ENCODE measurements around the gene SIRPB1.
"Not testable (repeated sequence)": the region's sequence is repeated elsewhere in the genome, so short reads cannot be mapped to it uniquely, and the experiment has no call there.

Gene SIRPB1

GRCh38 chr20:1588533-1589460, 31.0 kb downstream of the SIRPB1 start:
- no peak for DNase-seq

- no peak for DNase-seq
These were observed 31.9 kb downstream of the SIRPB1 start for GRCh38 chr20:1587781-1588532.

DNA sequence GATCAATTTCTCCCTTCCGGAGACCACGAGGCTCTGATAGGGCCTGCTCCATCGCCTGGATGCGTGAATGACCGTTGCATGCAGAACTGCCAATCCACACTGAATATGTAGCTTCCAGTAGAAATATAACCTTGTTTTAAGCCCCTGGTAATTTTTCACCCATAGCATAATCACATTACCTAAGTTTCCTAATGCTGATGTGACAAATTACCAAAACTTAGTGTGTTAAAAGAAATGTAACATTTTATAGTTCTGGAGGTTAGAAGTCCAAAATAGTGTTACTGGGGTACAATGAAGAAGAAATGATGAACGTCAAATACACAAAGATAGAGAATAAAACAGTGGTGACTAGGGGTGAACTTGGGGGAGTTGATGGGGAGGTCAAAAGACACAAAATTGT, 40.3 kb downstream of the SIRPB1 start:
- DNase-seq = no peak

DNA sequence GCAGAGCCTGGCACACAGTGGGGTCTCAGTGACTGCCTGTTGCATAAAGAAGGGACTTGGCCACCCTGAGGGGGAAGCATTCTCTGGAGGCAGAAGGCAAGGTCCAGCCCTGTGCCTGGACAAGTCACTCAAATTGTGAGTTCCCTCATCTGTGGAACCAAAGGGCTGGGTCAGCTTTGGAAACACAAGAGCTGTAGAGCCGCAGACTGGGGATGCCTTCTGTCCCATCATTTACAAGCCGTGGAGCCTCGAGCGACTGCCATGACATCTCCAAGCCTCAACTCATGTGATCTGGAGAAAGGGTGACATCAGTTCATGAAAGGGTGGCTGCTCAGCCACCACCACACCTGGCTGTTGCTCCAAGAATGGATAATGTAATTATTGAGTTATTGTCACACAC, 41.9 kb downstream of the SIRPB1 start:
- no peak for DNase-seq

- DNase-seq = not testable (repeated sequence)
These were observed 42.5 kb downstream of the SIRPB1 start for GRCh38 chr20:1577313-1577712.

DNA sequence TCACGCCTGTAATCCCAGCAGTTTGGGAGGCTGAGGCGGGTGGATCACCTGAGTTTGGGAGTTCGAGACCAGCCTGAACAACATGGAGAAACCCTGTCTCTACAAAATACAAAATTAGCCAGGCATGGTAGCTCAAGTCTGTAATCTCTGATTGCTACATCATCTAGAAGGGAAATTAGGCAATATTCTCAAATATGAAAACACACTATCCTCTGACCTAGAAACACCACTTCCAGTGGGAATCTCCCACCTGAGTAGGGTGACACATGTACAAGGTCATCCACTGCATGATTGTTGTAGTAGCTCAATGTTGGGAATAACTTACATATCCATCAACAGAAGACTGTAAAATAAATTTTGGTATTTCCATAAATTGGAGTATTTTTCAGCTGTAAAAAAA, 43.2 kb downstream of the SIRPB1 start:
- no peak for DNase-seq

DNA sequence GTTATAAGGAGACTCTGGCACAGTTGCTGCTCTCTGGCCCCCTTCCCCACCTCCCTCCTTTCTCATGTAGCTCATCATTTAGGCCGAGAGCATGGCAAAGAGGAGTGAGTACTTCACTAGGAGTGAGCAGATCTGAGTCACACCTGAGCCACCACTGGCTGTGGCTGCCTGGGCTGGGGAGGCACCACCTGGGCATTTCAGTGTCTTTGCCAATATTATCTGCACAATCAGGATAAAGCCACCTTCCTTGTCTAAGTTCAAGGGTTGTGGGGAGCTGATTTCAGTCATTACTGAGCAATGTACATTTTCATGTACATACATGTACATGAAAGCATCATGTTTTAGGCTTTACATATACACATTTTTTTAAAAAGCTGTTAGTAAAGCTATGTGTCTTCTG, 43.8 kb downstream of the SIRPB1 start:
- not testable (repeated sequence) for DNase-seq

DNA sequence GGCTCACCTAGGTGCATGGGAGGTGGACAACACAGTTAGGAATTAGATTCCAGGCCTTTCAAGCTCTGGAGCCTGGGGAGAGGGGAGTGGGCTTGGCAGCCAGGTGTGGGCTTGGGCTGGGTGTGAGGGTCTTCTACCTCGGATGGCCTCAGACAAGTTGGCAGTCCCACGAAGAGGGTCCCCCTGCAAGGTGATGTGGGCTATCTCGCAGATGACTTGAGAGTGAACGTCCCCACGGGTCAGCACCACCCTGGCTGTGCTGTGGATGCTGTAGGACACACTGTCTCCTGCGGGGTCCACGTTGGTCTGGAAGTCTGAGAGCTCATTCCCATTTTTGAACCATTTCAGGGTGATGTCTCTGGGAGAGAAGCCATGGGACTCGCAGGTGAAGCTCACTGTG, 48.2 kb downstream of the SIRPB1 start:
- not testable (repeated sequence) for DNase-seq
